HepG2 (cell line): Measurements from ENCODE around the gene TBC1D24. TPM values are rescaled to one million over a fixed set of nuclear protein-coding genes. Genes with fewer than 3 reads are reported as not detected.

Source experiments
- ATF5 ChIP-seq: sonication (generic); formaldehyde crosslinking; IDR thresholded peaks from 2 replicates; pipeline ENCODE4 v1.4.0; 2020; ENCODE audit warnings: mild to moderate bottlenecking, low read depth, missing genetic modification reagents
- BORCS8-MEF2B ChIP-seq: sonication (generic); formaldehyde crosslinking; IDR thresholded peaks from 2 replicates; pipeline ENCODE4 v1.8.0; 2022; ENCODE audit warnings: mild to moderate bottlenecking, missing genetic modification reagents
- HNF1B ChIP-seq: sonication (generic); formaldehyde crosslinking; IDR thresholded peaks from 2 replicates; pipeline ENCODE4 v1.5.1; 2020; ENCODE audit warnings: mild to moderate bottlenecking, moderate library complexity, missing genetic modification reagents
- HNF4G ChIP-seq, 2 experiments: sonication (generic) in 1 of 2; formaldehyde crosslinking in 1 of 2; IDR thresholded peaks; 2 replicates each; pipeline versions ENCODE4 v1.4.0 to v1.6.1; 2011 to 2020; ENCODE audit warnings: borderline replicate concordance in 2 of 2, low read depth in 2 of 2, mild to moderate bottlenecking in 2 of 2, low read length in 1 of 2, missing genetic modification reagents in 1 of 2, moderate library complexity in 1 of 2
- JARID2 ChIP-seq: sonication (generic); formaldehyde crosslinking; IDR thresholded peaks from 2 replicates; pipeline ENCODE4 v1.8.1; 2023; ENCODE audit warnings: missing genetic modification reagents, inconsistent platforms; ENCODE audit not compliant: insufficient replicate concordance
- KAT2B ChIP-seq: fragments of 150-350 bp; IDR thresholded peaks from 2 replicates; pipeline ENCODE4 v1.6.1; 2014; ENCODE audit warnings: low read depth, low read length, borderline replicate concordance
- KDM2A ChIP-seq: sonication (generic); formaldehyde crosslinking; IDR thresholded peaks from 2 replicates; pipeline ENCODE4 v1.4.0; 2020; ENCODE audit warnings: low read depth, missing genetic modification reagents, borderline replicate concordance
- KMT2A ChIP-seq: sonication (generic); formaldehyde crosslinking; IDR thresholded peaks from 2 replicates; pipeline ENCODE4 v1.4.0; 2020; ENCODE audit warnings: missing genetic modification reagents
- MYNN ChIP-seq: sonication (generic); formaldehyde crosslinking; IDR thresholded peaks from 2 replicates; pipeline ENCODE4 v1.4.0; 2020; ENCODE audit warnings: mild to moderate bottlenecking, low read depth, missing genetic modification reagents
- RELA ChIP-seq: sonication (generic); formaldehyde crosslinking; IDR thresholded peaks from 2 replicates; pipeline ENCODE4 v1.4.0; 2020; ENCODE audit warnings: missing genetic modification reagents
- SATB2 ChIP-seq: sonication (generic); formaldehyde crosslinking; IDR thresholded peaks from 2 replicates; pipeline ENCODE4 v1.5.0; 2020; ENCODE audit warnings: missing genetic modification reagents
- SOX5 ChIP-seq: IDR thresholded peaks from 2 replicates; pipeline ENCODE4 v1.6.1; 2016; ENCODE audit warnings: borderline replicate concordance
- TSC22D2 ChIP-seq: sonication (generic); formaldehyde crosslinking; IDR thresholded peaks from 2 replicates; pipeline ENCODE4 v1.5.1; 2020; ENCODE audit warnings: missing genetic modification reagents, mild to moderate bottlenecking, borderline replicate concordance
- ZBTB44 ChIP-seq: sonication (generic); formaldehyde crosslinking; IDR thresholded peaks from 2 replicates; pipeline ENCODE4 v1.4.0; 2020; ENCODE audit warnings: missing genetic modification reagents
- ZBTB49 ChIP-seq: sonication (generic); formaldehyde crosslinking; IDR thresholded peaks from 2 replicates; pipeline ENCODE4 v1.4.0; 2020; ENCODE audit warnings: missing genetic modification reagents, borderline replicate concordance
- ZNF230 ChIP-seq: sonication (generic); formaldehyde crosslinking; IDR thresholded peaks from 2 replicates; pipeline ENCODE4 v1.4.0; 2020; ENCODE audit warnings: mild to moderate bottlenecking, missing genetic modification reagents
- ZNF501 ChIP-seq: sonication (generic); formaldehyde crosslinking; IDR thresholded peaks from 2 replicates; pipeline ENCODE4 v1.5.1; 2020; ENCODE audit warnings: mild to moderate bottlenecking, moderate library complexity, missing genetic modification reagents
- ZNF503 ChIP-seq: sonication (generic); formaldehyde crosslinking; IDR thresholded peaks from 2 replicates; pipeline ENCODE4 v1.4.0; 2020; ENCODE audit warnings: missing genetic modification reagents
- ZNF777 ChIP-seq: sonication (generic); formaldehyde crosslinking; IDR thresholded peaks from 2 replicates; pipeline ENCODE4 v1.4.0; 2020; ENCODE audit warnings: missing genetic modification reagents
- ZNF790 ChIP-seq: sonication (generic); formaldehyde crosslinking; IDR thresholded peaks from 2 replicates; pipeline ENCODE4 v1.8.0; 2022; ENCODE audit warnings: missing genetic modification reagents, mild to moderate bottlenecking, borderline replicate concordance
- polyA plus RNA-seq, 8 experiments: library from polyadenylated mRNA; depleted of rRNA in 3 of 8; stranded (reverse) in 7 of 8; unstranded in 1 of 8; fragments of >200 nt; fragmentation: Illumina TruSeq in 4 of 8; extraction: Trizol in 4 of 8; gene quantifications; 2 replicates each; pipeline versions ENCODE4 v1.2.1 to v1.2.3, GENCODE V29; 2011 to 2016; ENCODE audit warnings: low read depth in 4 of 8, missing spikeins in 1 of 8, mixed read lengths in 1 of 8; ENCODE audit not compliant: insufficient read depth in 1 of 8
- total RNA-seq, 5 experiments: library from RNA; depleted of rRNA; stranded (reverse); fragments of >200 nt; fragmentation: Illumina TruSeq; extraction: Trizol; gene quantifications; 2 replicates each; pipeline ENCODE4 v1.2.3, GENCODE V29; 2016; ENCODE audit warnings: low read depth in 1 of 5

TBC1D24 gene
- total and polyA plus RNA-seq, 2 of the 13 experiments (the other 11 are each of a cell fraction or from before 2014, with no cell fraction given) = 7.7 to 13.7 TPM

GRCh38 chr16:2512735-2513404, 37.9 kb downstream of the TBC1D24 start (continued):
- TF ChIP-seq MYNN (CRISPR knock-in tag) (no peak), ZBTB49 (no peak), ZNF790 (CRISPR knock-in tag) (no peak), BORCS8-MEF2B (CRISPR knock-in tag) (peak; percentile 0; the same call in 1 of the 2 replicates), KMT2A (CRISPR knock-in tag) (no peak), SATB2 (CRISPR knock-in tag) (no peak), KDM2A (CRISPR knock-in tag) (no peak), ATF5 (CRISPR knock-in tag) (no peak), ZNF230 (no peak), JARID2 (CRISPR knock-in tag) (no peak), HNF1B (CRISPR knock-in tag) (no peak), TSC22D2 (CRISPR knock-in tag) (no peak), ZBTB44 (CRISPR knock-in tag) (no peak), RELA (CRISPR knock-in tag) (no peak), KAT2B (no peak), ZNF503 (CRISPR knock-in tag) (no peak), SOX5 (CRISPR knock-in tag) (0 out of 2 replicates have a peak, but pooled peaks have one; percentile 5), HNF4G (IDR thresholded peaks at IDR 0.05; ENCODE audit: borderline replicate concordance, low read depth, low read length) (no peak), HNF4G (CRISPR knock-in tag; IDR thresholded peaks at IDR 0.05; ENCODE audit: borderline replicate concordance, low read depth) (no peak; the same call in 1 of the 2 replicates), ZNF777 (CRISPR knock-in tag) (no peak), ZNF501 (no peak)
